Left renal cortex interstitium (tissue), 4 donors: ENCODE data around the gene PAXX. TPM values are rescaled to one million over a fixed set of nuclear protein-coding genes. Genes with fewer than 3 reads are reported as not detected.

Source experiments
- DNase-seq, 4 donors: peaks; one replicate each; pipeline ENCODE4 v3.0.0-alpha.2; 2013; ENCODE audit warnings: low read depth in 4 of 4, low spot score in 2 of 4, missing footprints in 1 of 4
- polyA plus RNA-seq, 4 donors: library from polyadenylated mRNA; unstranded; fragments of 120-200 nt; gene quantifications; one replicate each; pipeline ENCODE4 v1.2.1, GENCODE V29; 2013; ENCODE audit not compliant: insufficient read length in 4 of 4

PAXX gene
- polyA plus RNA-seq, 4 donors = 22.4 to 53.2 (median 41.4) TPM

DNA sequence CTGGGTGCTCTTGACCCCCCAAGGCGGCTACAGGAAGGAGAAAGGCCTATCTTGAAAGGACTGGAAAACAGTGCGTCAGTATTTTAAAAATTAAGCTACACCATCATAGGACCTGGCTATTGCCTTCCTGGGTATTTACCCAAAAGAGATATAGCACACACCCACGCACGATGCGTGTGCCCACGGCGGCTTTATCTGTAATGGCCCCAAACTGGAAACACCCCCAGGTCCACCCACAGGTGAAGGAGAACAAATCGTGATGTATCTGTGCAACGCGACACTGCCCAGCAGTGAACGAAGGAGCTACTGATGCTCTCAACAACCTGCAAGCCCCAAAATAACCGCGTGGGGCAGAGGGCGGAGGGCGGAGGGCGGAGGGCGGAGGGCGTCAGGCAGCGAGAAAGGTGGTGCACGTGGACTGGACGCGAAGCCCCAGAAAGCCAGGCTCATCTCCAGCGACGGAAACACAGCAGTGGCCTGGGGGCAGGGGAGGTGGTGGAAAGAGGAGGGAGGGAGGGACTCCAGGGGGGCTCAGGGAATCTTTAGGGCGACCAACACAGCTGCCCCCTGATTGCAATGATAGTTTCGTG, 27.3 kb upstream of the PAXX start:
- DNase-seq = no peak

DNA sequence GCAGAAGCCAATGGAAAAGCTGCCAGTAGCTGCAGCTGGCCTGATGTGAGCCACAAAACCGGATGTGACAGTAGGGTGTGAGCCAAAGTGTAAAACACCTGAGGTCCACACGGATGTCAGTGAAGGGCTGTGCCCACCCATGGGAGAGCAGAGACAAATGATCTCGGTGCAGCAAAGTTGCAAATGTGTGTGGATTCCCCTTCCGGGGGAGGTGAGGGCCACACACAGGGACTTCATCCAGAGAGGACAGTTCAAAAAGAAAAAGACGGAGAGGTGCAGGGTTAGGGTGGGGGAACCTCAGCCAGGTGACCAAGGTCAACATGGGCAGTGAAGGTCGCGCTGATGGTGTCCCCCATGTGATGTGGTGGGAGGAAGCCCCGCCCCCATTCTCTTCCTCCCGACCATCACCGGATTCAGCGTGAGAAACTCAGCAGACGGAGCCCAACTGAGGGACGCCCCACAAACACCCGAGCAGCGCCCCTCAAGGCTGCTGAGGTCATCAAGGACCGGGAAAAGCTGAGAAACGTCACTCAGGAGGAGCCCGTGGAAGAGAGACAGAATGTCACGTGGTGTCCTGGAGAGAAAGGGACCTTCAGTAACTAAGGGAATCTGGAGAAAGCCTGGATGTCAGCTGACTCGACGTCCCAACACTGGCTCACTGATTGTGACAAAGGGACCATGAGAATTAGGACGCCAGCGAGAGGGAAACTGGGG, 26.3 kb upstream of the PAXX start:
- DNase-seq = no peak

DNA sequence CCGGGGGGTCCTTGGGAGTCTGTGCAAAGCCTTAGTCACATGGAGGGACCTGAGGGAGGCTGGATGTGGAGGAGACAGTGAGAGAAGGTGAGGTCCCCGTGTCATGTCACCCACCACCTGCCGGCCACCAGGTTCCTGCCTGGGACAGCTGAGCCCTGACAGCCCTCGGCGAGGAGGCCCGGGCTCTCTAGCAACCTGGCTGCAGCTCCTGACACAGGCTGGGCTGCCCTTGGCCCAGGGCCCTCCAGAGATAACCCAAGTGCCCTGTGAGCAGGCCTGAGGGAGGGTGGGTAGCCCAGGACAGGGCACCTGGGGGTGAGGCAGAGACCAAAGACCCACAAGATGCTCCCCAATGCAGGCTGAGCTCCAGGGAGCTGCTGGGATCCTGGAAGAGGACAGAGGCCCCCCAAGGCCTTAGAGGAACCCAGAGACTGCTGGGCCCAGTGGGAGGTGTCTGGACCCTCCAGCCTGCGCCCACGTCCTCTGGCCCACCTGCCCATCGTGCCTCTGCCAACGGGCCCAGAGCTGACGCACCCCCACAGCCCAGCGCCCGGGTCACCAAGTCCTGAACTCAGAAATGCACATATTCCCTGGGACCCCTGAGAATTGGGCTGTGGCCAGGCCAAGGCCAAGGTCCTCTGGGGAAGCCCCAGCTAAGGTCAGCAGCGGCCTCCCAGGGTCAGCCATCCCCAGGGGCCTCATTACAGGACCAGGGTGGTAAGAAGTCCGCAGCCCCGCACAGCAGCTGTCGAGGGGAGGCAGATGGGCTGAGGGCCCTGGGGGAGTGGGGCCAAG, 23.7 kb upstream of the PAXX start:
- no peak for DNase-seq

DNA sequence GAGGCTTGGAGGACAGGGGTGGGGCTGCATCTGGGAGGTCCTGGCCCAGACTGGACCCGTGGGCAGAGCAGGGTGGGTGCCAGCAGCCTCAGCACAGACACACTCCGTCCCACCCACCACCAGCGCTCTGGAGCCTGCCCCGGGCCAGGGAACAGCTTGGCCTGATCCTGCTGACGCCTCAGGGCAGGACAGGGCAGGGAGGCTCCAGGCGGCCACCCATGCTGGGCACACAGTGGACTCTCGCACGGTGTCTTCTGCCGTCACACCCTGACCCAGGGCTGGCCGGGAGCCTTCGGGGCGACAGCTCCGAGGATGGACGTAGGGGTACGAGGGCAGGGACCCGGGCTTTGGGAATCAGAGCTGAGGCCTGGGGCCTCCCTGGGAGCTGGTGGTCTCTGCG, 23.1 kb upstream of the PAXX start:
- DNase-seq = no peak

DNA sequence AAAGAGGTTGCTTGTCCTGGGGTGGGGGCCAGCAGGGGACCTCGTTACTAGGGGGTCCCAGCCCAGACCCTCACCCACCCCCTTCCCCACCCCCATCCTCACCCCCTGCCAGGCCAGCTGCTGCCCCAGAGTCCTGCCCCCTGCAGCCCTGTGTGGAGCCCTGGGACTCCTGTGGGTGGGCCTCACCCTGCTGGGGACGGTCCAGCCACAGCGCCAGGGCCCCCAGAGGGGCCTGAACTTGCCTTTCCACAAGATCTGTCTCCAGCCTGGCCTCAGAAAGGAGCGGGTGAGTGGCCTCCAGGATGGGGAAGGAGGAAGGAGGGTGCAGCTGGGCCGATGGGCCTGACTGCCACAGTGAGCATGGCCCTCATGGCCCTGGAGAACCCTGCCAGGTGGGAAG, 22.4 kb upstream of the PAXX start:
- DNase-seq = no peak

DNA sequence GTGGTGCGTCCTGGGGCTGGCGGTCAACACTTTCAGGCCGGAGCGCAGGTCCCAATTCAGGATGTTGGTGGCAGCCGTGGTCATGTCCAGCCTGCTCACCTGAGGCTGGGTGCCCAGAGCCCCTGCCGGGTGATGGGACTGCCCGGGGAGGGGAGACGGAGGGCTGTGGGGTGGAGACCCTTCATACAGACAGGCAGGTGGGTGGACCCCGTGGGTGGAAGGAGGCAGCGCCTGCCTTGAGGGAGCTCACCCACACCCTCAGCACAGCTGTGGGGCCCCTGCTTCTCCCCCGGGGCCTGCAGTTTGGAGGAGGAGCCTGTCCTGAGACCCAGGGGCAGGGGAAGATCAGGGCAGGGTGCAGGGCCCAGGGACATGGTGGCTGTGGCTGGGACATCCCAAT, 21.9 kb upstream of the PAXX start:
- no peak for DNase-seq

DNA sequence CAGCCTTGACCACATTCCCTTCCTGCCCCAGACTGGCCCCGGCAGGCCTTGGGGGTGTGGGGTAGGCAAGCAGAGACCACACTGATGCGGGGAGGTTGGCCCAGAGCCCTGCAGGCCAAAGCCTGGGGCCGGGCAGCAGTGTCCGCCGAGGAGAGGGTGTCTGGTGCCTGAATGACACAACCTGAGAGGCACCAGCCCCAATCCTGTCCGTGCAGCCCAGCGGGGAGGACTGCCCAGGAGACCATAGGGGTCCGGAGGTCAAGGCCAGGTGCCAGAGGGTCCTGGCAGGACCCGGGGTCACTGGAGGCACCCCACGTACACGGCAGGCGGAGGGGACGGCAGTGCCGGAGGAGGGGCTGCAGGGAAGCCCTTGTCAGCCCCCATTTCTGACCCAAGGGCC, 20.5 kb upstream of the PAXX start:
- no peak for DNase-seq

DNA sequence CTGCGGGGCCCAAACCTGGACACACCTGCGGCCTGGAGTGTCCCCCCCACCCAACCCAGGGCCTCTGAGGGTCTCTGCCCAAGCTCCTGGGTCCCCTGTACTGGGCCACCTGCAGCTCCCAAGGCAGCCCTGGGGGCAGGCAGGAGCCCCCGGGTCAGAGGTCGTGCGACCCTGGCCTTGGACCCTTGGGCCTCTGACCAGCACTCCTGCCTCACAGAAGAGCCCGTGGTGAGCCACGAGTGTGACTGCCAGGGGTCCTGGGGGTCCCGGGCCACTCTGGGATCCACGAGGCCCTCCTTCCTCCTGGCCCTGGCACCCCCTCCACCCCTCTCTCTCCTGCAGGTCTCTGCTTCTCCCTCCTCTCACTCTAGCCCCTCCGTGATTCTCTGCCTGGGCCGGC, 19.9 kb upstream of the PAXX start:
- no peak for DNase-seq

DNA sequence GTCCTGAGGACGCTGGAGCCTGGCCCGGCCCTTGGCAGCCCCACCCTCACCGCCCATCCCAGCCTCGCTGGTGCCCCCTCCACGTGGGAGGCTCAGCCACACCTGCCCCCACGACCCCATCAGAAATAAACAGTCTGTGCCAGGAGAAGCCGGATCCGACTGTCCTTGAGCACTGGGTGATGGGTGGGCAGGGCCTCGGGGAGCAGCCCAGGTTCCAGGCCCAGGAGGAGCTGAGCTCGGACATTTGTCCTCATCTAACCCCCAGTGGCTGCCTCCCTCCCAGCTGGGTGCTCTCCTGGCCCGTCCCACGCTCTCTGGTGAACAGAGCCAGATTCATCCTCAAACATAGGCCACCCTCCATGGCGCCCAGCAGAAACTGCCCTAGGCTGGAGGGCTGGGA, 19.5 kb upstream of the PAXX start:
- DNase-seq = no peak

DNA sequence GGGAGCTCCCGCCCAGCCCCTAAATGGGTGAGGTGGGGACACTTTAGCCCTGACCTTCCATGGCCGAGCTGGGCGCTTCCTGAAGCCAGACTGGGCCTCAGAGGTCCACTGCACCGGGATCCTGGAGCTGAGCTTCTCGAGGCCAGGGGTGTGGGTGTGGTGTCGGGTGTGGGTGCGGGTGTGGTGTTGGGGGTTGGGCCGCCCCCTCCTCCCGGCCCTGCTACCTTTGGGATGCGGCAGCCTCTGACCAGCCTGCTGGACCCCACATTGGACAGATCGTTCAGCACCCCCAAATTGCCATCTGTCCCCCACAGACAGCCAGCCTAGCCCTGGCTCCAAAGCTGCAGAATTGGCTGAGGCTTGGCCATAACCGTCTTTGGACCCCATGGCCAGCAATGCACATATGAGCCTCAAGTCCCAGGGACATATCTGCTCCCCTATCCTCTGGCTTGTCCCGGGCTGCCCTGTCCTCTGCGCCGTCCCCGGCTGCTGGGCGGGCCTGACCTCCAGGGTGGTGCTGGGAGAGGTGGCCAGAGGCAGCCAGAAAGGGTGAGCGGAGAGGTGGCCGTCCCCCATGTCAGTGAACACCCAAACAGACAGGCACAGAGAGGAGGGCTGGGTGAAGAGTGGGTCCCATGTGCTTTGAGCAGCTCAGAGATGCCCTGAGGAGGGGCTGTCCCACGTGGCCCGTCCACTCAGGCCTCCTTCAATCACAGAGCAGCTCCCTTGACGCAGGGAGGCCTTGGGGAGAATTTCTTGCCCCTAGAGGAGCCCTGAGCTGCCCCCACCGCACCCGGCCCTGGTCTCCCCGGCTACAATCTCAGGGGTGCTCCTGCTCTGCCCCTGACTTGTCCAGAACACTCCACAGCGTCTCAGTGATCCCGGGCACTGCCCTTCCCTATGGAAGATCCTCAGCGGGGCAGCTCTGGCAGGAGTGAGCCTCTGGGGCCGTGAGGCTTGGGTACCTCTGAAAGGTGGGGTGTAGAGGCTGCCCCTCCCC, 18.3 kb upstream of the PAXX start:
- no peak for DNase-seq

DNA sequence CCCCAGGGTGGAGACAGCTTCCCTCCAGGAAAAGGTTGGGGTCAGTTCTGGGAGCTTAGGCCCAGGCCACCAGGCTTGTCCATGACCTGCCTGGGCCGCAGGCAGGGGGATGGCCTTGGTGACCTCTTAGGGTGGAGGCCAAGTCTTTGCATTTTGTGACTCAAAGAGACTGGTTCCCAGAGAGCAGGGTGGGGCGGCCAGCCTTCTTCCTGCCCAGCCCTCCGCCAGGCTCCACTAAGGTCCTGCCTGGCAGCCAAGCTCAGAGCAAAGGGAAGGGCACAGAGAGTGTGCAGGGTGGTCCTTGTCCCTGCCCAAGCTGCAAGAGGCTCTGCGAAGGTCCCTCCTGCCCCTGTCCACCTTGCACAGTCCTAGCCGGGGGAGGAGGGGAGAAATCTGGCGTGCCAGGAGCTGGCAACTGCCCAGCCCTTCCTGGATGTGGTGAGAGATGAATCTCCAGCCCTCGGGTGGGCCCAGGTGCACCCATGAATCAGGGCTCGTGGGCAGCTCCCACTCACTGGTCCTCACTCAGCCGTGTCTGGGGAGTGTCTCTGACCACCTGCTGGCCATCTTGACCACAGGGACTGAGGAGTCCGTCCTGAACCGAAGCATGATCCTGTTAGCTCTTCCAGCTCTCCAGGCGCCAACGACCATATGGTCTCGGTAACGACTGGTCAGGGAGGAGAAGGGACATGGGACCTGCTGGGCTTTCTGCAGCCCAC, 17.2 kb upstream of the PAXX start:
- DNase-seq = no peak

DNA sequence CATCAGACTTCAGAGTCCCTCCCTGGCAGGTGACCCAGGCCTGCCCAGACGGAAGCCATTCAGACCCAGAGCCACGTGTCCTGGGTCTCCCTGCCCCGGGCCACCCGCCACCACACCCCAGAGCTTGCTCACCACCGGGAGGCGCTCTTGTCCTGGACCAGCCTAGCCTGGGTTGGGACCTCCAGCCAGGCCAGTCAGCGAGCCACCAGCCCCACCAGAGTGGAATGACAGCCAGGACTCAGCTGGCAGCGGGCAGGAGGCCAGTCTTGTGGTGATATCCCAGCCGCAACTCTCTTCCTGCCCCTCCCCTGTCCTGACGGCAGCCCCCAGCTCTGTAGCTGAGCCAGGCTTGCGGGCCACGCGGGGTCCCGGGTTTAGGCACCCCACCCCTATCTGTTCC, 16.6 kb upstream of the PAXX start:
- no peak for DNase-seq

DNA sequence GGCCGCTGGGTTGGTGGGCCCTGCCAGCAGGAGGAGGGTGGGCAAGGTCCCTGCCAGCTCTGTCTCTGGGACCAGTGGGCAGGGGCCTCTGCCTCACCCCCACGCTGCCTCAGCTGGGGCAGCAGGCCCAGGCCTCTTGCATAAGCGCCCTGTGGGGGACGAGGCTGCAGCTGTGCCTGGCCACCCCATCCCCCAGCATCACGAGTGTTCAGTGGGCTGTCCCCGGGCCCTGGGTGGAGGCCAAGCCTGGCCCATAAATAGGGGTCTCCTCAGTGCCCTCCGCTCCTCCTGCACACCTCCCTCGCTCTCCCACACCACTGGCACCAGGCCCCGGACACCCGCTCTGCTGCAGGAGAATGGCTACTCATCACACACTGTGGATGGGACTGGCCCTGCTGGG, 15.0 kb upstream of the PAXX start, which contains the start of gene PTGDS:
Gene PTGDS (plus strand): TSS at position 282 of the 400 bp plus-strand sequence. CDS start 75 bp downstream, at position 357.
- DNase-seq = no peak

DNA sequence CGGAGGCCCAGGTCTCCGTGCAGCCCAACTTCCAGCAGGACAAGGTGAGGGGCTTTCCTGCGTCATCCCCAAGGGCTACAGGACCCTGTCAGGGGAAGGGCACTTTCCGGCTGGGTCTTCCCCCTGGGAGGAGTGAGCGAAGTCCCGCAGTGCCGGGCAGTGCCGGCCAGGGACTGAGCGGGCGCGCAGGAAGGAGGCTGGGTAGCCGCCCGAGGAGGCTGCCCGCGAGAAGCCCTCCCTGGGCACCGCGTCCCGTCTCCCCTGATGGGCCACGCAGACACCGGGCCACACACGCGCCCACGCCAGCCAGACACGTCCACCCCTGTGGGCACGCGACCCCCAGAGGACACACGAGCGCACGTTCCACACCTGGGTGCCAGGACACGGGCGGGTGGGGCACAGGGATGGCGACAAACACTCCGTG, 14.6 kb upstream of the PAXX start:
- DNase-seq = no peak

DNA sequence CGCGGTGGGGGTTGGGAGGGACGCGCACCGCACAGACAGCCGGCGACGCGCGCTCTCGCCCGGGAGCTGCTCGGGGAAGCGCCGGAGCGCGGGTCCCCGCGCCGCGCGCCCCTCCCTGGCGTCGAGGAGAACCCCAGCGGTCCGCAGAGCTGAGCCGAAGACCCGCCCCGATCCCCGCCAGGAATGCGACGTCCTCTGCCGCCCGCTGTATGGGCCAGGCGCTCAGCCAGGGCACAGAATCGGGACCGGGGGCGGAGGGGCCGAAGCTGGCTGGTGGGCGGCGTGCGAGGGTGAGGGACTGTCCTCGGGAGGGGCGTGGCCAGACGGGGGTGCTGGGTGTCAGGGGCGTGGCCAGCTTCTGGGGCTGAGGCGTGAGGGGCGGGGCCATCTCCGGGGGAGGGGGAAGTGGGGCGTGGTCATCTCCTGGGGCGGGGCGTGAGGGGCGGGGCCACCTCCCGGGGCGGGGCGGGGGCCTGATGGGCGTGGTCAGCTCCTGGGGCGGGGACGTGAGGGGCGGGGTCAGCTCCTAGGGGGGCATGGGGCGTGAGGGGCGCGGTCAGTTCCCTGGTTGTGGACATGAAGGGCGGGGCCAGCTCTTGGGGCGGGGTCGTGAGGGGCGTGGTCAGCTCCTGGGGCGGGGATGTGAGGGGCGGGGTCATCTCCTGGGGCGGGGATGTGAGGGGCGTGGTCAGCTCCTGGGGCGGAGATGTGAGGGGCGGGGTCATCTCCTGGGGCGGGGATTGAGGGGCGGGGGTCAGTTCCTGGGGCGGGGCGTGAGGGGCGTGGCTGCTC, 14.0 kb upstream of the PAXX start:
- DNase-seq = peak in 2 of 4 donors; percentile 34 to 38

DNA sequence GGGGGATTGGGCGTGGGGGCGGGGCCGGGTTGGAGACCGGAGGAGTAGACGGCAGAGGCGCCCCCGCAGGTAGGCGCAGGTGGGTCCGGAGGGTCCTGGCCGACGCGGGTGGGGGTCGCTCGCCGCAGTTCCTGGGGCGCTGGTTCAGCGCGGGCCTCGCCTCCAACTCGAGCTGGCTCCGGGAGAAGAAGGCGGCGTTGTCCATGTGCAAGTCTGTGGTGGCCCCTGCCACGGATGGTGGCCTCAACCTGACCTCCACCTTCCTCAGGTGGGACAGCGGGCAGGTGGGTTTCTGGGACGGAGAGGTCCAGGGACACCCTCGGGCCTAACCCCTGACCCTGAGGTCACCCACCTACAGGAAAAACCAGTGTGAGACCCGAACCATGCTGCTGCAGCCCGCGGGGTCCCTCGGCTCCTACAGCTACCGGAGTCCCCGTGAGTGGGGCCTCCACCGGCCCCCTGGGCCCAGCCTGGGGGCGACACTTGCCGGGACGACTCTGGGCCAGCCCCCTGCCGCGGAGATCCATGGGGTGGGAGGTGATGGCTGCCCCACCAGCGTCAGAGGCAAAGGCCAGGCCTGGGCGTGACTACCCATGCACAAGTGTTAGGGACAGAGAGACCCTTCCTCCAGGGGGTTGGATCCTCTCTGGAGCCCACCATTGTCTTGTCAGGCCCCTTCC, 13.2 kb upstream of the PAXX start:
- no peak for DNase-seq

DNA sequence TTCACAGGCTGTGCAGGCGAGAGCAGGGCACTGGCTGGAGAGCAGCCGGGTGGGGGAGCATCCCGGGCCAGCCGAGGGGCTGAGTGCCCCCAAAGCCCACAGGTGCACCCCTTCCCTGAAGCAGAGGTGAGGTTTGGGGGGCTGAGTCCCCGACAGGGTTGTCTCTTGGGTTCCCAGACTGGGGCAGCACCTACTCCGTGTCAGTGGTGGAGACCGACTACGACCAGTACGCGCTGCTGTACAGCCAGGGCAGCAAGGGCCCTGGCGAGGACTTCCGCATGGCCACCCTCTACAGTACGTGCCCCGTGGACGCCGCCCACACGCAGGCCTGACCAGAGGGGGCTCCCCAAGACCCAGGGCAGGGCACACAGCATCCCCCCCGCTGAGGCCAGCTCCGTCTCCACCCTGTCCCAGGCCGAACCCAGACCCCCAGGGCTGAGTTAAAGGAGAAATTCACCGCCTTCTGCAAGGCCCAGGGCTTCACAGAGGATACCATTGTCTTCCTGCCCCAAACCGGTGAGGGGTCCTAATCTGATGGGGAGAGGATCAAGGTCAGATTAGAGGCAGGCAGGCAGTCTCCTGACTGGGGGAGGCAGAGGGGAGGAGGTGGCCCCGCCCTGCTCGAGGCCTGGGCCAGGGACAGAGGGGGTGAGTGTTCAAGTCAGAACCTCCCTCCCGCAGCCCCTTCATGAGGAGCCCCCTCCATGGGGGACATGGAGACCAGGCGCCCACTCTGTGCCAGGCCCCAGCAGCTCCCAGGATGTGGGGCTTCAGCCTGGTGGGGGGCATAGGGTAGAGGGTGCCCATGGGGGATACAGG, 12.2 kb upstream of the PAXX start:
- DNase-seq = no peak
